Omental fat pad (tissue), 4 donors: Measurements from ENCODE around the gene ABCB9. TPM values are rescaled to one million over a fixed set of nuclear protein-coding genes. Genes with fewer than 3 reads are reported as not detected.

ENCODE experiments used
- ATAC-seq: fragments of 150-250 bp; one replicate; pipeline ENCODE4 v1.9.1; 2016; ENCODE audit warnings: mild to moderate bottlenecking, moderate library complexity; ENCODE audit not compliant: low FRiP score
- DNase-seq: peaks from one replicate; pipeline ENCODE4 v3.0.0-alpha.2; 2019; ENCODE audit warnings: low spot score
- total RNA-seq, 4 donors: library from RNA; depleted of rRNA; stranded (reverse); fragments of >200 nt; gene quantifications; one replicate each; pipeline ENCODE4 v1.1.0, GENCODE V29; 2016
- TF ChIP-seq, protein P1 (sequence below), 3 donors: fragments of 450-650 bp; IDR thresholded peaks; one replicate each; pipeline ENCODE4 v1.5.1; 2016 to 2017; ENCODE audit warnings: antibody characterized with exemption in 3 of 3, mild to moderate bottlenecking in 3 of 3, moderate library complexity in 2 of 3

The ABCB9 gene
- total RNA-seq, 4 donors from 2014 or later = 1.3 to 4.7 (median 2.7) TPM

DNA sequence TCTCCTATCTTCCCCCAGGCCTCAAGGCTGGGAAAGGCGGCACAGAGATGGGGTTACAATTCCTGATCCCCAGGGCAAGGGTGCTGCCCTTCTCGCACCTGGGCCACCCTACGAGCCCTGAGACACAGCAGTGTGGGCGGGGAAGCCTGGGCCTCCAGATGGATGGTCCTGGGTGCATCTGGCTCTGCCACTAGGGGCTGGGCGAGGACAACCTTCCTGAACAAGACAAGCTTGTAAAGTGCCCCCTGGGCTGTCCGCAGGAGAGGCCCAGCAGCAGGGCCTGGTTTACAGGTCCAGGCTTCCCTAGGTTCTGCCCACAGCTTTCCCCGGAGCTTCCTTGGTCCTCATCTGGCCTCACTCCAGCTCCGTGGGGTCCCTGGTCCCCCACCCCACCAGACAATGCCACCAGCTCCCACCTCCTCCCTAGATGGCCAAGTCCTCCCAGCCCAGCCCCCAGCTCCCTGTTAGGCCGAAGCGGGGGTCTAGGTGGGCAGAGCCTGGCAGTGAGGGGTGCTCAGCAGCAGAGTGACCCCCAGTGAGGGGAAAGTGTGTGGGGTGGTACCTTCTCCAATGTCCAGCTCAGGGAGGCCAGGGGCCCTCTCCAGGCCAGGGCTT lies 23.1 kb upstream of the ABCB9 start:
- ATAC-seq (no peak), DNase-seq (no peak)
- TF ChIP-seq, protein P1, sequence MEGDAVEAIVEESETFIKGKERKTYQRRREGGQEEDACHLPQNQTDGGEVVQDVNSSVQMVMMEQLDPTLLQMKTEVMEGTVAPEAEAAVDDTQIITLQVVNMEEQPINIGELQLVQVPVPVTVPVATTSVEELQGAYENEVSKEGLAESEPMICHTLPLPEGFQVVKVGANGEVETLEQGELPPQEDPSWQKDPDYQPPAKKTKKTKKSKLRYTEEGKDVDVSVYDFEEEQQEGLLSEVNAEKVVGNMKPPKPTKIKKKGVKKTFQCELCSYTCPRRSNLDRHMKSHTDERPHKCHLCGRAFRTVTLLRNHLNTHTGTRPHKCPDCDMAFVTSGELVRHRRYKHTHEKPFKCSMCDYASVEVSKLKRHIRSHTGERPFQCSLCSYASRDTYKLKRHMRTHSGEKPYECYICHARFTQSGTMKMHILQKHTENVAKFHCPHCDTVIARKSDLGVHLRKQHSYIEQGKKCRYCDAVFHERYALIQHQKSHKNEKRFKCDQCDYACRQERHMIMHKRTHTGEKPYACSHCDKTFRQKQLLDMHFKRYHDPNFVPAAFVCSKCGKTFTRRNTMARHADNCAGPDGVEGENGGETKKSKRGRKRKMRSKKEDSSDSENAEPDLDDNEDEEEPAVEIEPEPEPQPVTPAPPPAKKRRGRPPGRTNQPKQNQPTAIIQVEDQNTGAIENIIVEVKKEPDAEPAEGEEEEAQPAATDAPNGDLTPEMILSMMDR (IDR thresholded peaks at IDR 0.05) = no peak

- ATAC-seq (no peak), DNase-seq (no peak)
- TF ChIP-seq, protein P1 (IDR thresholded peaks at IDR 0.05) = no peak
Measured at GRCh38 chr12:122988612-122989212, 22.4 kb upstream of the ABCB9 start.

DNA sequence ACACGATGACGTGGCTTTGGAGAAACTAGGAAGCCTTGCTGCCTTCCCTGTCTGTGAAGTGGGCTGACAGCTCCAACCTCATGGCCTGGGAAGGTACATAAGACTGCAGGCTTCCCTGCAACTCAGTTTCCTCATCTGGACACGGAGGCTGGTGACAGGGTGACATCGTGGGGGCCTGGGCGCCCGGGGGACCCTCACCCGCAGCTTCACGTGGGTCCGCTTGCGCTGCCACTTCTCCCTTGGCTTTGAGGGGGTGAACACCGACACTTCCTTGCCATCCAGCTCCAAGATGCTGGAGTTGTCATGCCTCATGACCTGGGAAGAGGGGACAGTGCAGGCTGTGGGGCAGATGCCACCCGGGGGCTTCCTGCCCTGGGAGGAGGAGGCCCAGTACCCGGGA lies 21.8 kb upstream of the ABCB9 start:
- ATAC-seq (no peak), DNase-seq (no peak)
- TF ChIP-seq, protein P1 (IDR thresholded peaks at IDR 0.05) = no peak

DNA sequence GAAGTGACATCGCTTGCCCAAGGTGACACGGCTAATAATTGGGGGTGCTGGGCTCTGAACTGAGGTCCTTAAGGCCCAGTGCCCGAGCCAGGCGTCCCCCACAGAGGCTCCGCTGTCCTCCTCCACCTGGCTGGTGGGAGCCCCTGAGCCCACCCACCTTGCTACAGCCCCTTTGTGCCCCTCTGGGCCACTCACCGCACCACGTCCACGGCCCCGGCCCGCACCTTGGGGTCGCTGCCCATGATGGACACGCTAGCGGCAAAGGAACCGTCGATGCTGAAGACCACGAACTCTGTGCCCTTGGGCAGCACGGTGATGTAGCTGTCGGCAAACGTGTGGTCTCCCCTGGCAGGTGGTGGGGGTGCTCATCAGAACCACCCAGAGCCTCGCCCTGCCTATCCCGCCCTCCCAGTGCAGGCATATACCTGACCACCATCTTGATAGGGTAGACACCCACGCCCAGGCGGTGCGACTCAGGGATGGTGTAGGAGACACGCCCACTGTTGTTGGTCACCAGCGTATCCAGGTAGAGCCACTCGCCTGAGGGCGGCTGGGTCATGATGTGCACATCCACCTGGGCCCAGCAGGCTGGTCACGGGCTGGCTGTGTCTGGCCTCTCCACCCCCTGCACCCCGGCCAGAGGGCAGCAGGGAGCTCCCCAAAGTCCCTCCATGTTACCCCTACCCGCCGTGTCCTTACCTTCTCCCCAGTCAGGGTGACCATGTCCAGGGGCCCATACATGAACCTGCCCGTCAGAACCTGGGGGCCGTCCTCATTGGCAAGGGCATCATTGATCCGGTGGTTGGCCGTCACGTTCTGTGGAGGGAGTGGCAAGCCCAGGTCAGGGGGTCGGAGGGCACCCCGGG lies 21.1 kb upstream of the ABCB9 start:
- TF ChIP-seq, protein P1 (IDR thresholded peaks at IDR 0.05) = no peak
- DNase-seq (no peak), ATAC-seq (no peak)

DNA sequence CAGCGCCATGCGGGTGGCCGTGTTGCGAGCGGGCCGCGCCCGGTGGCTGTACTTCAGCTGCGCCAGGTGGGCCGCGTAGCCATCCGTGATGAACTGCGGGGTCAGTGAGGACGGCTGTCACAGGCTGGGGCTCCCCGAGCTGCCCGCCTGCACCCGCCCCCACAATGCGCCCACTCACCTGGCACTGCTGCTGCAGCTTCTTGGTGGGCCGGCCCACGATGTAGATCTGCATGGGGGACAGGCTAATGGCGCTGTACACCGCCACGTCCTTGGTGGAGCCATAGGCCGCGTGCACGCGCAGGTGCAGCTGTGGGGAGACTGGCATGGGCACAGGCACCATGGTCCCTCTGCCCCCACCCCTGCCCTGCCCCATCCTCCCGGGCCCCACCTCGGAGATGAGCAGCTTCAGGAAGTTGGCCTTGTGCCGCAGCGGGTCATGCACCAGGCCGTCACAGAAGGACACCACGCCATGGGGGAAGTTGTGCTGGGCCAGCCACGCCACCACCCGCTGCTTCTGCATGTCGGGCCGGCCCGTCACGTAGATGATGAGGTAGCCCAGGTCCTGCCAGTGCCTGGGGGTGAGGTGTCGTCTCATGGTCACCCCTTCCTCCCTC lies 20.1 kb upstream of the ABCB9 start:
- TF ChIP-seq, protein P1 (IDR thresholded peaks at IDR 0.05) = no peak
- ATAC-seq (no peak), DNase-seq (no peak)

DNA sequence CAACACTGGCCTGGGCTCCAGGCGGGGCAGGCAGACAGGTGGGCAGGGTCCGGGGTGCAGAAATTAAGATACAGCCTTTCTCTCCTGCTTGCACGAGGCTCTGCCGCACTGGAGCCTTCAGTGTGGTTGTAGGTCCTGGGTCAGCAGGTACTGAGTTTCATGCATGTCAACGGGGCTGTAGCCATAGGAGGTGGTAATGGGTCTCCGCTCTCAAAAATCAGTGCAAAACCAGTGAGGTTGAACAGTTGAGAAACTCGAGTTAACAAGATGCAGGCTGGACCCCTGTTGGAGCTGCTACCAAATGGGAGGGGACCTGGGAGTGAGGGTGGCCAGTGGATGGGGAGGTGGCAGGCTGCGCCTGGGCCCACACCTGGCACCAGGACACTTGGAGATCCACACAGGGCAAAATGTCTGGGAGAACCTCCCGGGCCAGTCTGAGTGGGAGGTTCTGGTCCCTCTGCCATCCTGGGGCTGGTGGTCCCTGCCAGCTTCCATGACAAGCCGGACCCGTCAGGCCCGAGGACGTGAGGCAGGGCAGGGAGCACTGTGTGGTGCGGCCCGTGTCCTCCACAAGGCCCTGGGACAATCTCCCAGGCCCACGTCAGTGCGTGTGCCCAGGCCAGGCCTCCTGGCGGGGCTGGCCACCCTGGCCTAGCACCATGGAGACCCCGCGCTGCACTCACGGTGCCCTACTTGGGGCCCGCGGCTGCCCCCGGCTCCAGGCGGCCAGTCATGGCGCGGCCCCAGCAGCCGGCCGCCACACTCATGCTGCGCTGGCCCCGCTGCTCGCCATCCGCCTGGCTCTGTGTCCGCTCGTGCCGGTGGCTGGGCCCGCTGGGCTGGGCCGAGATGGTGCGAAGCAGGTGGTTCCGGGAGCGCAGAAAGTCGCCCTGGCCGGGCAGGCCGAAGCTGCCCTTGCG lies 19.3 kb upstream of the ABCB9 start:
- TF ChIP-seq, protein P1 (IDR thresholded peaks at IDR 0.05) = no peak
- no peak for DNase-seq
- ATAC-seq = no peak
